Measurements from ENCODE around the gene PPP2R5C. TPM values are rescaled to one million over a fixed set of nuclear protein-coding genes. Genes with fewer than 3 reads are reported as not detected.

Gene PPP2R5C
- total and polyA plus RNA-seq, 2 of the 8 experiments (the other 6 are each of a cell fraction or from before 2014, with no cell fraction given) = 49.6 to 95.9 TPM

GRCh38 chr14:101790232-101790631, 28.7 kb downstream of the PPP2R5C start:
- no peaks in the 10 kb centered on the region for H3K79me1 ChIP-seq (ENCODE audit: low read depth, low read length)
- CTCF ChIA-PET (ENCODE audit: partially characterized antibody) = interaction anchor here (1.2 to 1.3 kb wide), 2 partner anchors 19 to 28 kb away, joined by 3 to 4 read pairs; no protein-coding TSS in a partner anchor
- no peak overlapping the region for H3K4me2 ChIP-seq (ENCODE audit: insufficient read depth in 1 of 2, low read depth in 2 of 2, low read length in 2 of 2)
- H3K23ac ChIP-seq (ENCODE audit: insufficient read length) = no peak overlapping the region
- H4K20me1 ChIP-seq (replicated peaks in 1 of 2; ENCODE audit: control insufficient read depth in 1 of 2, insufficient read depth in 2 of 2, low read length in 2 of 2) = peaks cover 0 to 2% of the 10 kb centered on the region in 2 experiments
- POLR2A ChIA-PET (ENCODE audit: partially characterized antibody) = interaction anchor here (0.6 to 0.9 kb wide), 2 partner anchors 10 to 1555 kb away, joined by 3 read pairs; no protein-coding TSS in a partner anchor
- no peak overlapping the region for H3K4me3 ChIP-seq (ENCODE audit: extremely low read depth in 1 of 4, insufficient read depth in 2 of 4, low read depth in 3 of 4, low read length in 4 of 4)
- no peak overlapping the region for H2BK120ac ChIP-seq (replicated peaks; ENCODE audit: low read depth, low read length)
- FAIRE-seq (no peak), DNase-seq (ENCODE audit: low read depth in 1 of 2, low spot score in 2 of 2) (no peak)
- no peak overlapping the region for H4K91ac ChIP-seq (replicated peaks; ENCODE audit: insufficient read length, low read length)
- no peaks in the 10 kb centered on the region for H3K4me1 ChIP-seq (replicated peaks in 1 of 4; ENCODE audit: control insufficient read depth in 3 of 4, insufficient read depth in 4 of 4, low read length in 3 of 4)
- H3K56ac ChIP-seq (replicated peaks; ENCODE audit: insufficient read length, low read depth, low read length) = no peak overlapping the region
- H3K9ac ChIP-seq (replicated peaks in 1 of 4; ENCODE audit: extremely low read depth in 1 of 4, low read depth in 3 of 4, low read length in 3 of 4) = no peak overlapping the region
- H3K27ac ChIP-seq (ENCODE audit: low read depth, low read length) = no peak overlapping the region
- H2BK20ac ChIP-seq (ENCODE audit: low read length) = no peak overlapping the region
- H4K8ac ChIP-seq (ENCODE audit: extremely low read depth, insufficient read depth, low read length) = no peak overlapping the region
- H3K36me3 ChIP-seq (ENCODE audit: control insufficient read depth in 2 of 4, insufficient read depth in 4 of 4, low read length in 3 of 4) = no peaks in the 10 kb centered on the region
- H2AK5ac ChIP-seq (ENCODE audit: low read depth, low read length) = no peak overlapping the region
- H2BK12ac ChIP-seq (ENCODE audit: low read depth, low read length) = no peak overlapping the region
- no peaks in the 10 kb centered on the region for H3K9me3 ChIP-seq (ENCODE audit: insufficient read depth in 2 of 2, low read depth in 1 of 2, low read length in 1 of 2)
- H4K5ac ChIP-seq (ENCODE audit: insufficient read length, low read depth, low read length) = no peak overlapping the region
- no peaks in the 10 kb centered on the region for H3K27me3 ChIP-seq (replicated peaks in 1 of 4; ENCODE audit: control insufficient read depth in 3 of 4, extremely low read depth in 1 of 4, insufficient read depth in 3 of 4, low read length in 3 of 4)
- no peak overlapping the region for H3K14ac ChIP-seq (ENCODE audit: insufficient read length)
- H2AFZ ChIP-seq (ENCODE audit: low read length) = no peak overlapping the region
- no peak overlapping the region for H2BK5ac ChIP-seq (ENCODE audit: low read depth, low read length)
- no peaks in the 10 kb centered on the region for H3K79me2 ChIP-seq (ENCODE audit: control insufficient read depth in 1 of 2, insufficient read depth in 2 of 2, low read length in 2 of 2)
- H3K23me2 ChIP-seq (ENCODE audit: low read depth, low read length) = no peaks in the 10 kb centered on the region
- no peak overlapping the region for H2BK15ac ChIP-seq (ENCODE audit: low read length)
- H3K4ac ChIP-seq (replicated peaks; ENCODE audit: insufficient read length, low read depth, low read length) = no peak overlapping the region
- 91% methylated on average over 7 of the region's 7 CpGs; no CpG with 5 or more reads in 1 of the 2 experiments for WGBS, 2 experiments (ENCODE audit: extremely low coverage in 1 of 2, insufficient coverage in 1 of 2, insufficient read length in 1 of 2, insufficient replicate concordance in 2 of 2, low coverage in 1 of 2, low lambda C conversion rate in 2 of 2, missing lambda C conversion rate in 1 of 2)
- H3K18ac ChIP-seq (ENCODE audit: extremely low read depth, low read length) = no peak overlapping the region
- no peak for TF ChIP-seq CTBP2 (IDR thresholded peaks at IDR 0.05; ENCODE audit: borderline replicate concordance, insufficient read depth, insufficient read length, low read length)
- no peak for TF ChIP-seq E2F6 (IDR thresholded peaks at IDR 0.05)
- no peak for TF ChIP-seq TBP (IDR thresholded peaks at IDR 0.05; ENCODE audit: low read depth, low read length)
- no peak for TF ChIP-seq RBBP5 (IDR thresholded peaks at IDR 0.05; ENCODE audit: borderline replicate concordance, low read depth, low read length)
- TF ChIP-seq SIRT6 (IDR thresholded peaks at IDR 0.05; ENCODE audit: low read length) = no peak
- no peak for TF ChIP-seq CHD2 (IDR thresholded peaks at IDR 0.05; ENCODE audit: low read length)
- TF ChIP-seq KDM5A (IDR thresholded peaks at IDR 0.05; ENCODE audit: low read length) = no peak
- TF ChIP-seq JUND (IDR thresholded peaks at IDR 0.05; ENCODE audit: low read length) = no peak
- TF ChIP-seq RFX5 (IDR thresholded peaks at IDR 0.05; ENCODE audit: borderline replicate concordance, low read depth, low read length) = no peak
- TF ChIP-seq HDAC6 (IDR thresholded peaks at IDR 0.05; ENCODE audit: low read depth, low read length) = no peak
- TF ChIP-seq PHF8 (conservative IDR thresholded peaks at IDR 0.05; ENCODE audit: low read depth, low read length) = no peak
- no peak for TF ChIP-seq SP2 (IDR thresholded peaks at IDR 0.05; ENCODE audit: low read length)
- no peak for TF ChIP-seq TAF7 (optimal IDR thresholded peaks at IDR 0.05; ENCODE audit: borderline replicate concordance, low read depth, low read length)
- TF ChIP-seq SP1 (IDR thresholded peaks at IDR 0.05; ENCODE audit: low read depth, low read length) = no peak
- no peak for TF ChIP-seq MAX (IDR thresholded peaks at IDR 0.05)
